Nephron progenitor cell (in vitro differentiated cells): ENCODE data around the gene CMSS1.

Experiments
- DNase-seq: peaks from one replicate; pipeline ENCODE4 v3.0.0; 2021
- H3K27ac Mint-ChIP-seq: 2 replicates; pipeline ENCODE4 v1.8.0; 2021; ENCODE audit warnings: mild to moderate bottlenecking, moderate library complexity, mixed read lengths
- H3K27me3 Mint-ChIP-seq: 2 replicates; pipeline ENCODE4 v1.8.0; 2021; ENCODE audit warnings: mild to moderate bottlenecking, low read depth, mixed read lengths; ENCODE audit not compliant: poor library complexity
- H3K36me3 Mint-ChIP-seq: 2 replicates; pipeline ENCODE4 v1.8.0; 2021; ENCODE audit warnings: low read depth, mixed read lengths
- H3K4me1 Mint-ChIP-seq: 2 replicates; pipeline ENCODE4 v1.8.0; 2021; ENCODE audit warnings: mixed read lengths
- H3K4me3 Mint-ChIP-seq: 2 replicates; pipeline ENCODE4 v1.8.0; 2021; ENCODE audit warnings: mild to moderate bottlenecking, moderate library complexity, mixed read lengths
- H3K9me3 Mint-ChIP-seq: 2 replicates; pipeline ENCODE4 v1.8.0; 2021; ENCODE audit warnings: mild to moderate bottlenecking, moderate library complexity, mixed read lengths
- CTCF ChIP-seq: fragments of 200-600 bp; sonication (generic); IDR thresholded peaks from 2 replicates; pipeline ENCODE4 v1.5.0; 2021; ENCODE audit warnings: antibody characterized with exemption

CMSS1 gene

DNA sequence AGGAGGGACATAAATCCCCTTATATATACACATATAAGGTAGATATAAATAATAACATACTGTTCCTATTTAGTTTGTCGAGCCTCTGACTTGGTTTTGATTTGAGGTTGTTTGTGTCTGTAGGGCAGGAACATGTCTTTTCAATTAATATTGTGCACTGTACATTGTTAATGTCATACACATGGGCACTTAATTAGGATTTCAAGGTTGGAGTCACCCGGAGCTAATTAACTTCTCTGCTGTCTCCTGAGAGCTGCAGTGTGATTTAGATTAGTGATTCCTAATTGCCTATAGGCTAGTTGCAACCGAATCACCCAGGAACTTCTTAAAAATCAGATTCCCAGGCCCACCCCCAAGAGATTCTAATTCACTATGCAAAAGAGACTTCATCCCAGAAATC is 347.1 kb downstream of the CMSS1 start:
- Mint-ChIP-seq H3K4me3 (no peak overlapping the region), H3K4me1 (no peaks in the 10 kb centered on the region), H3K9me3 (no peaks in the 10 kb centered on the region), H3K27ac (peak overlapping the region; percentile 70), H3K27me3 (peaks cover 2% of the 10 kb centered on the region), H3K36me3 (peaks cover 8% of the 10 kb centered on the region)
- no peak for DNase-seq
- TF ChIP-seq CTCF: no peak

DNA sequence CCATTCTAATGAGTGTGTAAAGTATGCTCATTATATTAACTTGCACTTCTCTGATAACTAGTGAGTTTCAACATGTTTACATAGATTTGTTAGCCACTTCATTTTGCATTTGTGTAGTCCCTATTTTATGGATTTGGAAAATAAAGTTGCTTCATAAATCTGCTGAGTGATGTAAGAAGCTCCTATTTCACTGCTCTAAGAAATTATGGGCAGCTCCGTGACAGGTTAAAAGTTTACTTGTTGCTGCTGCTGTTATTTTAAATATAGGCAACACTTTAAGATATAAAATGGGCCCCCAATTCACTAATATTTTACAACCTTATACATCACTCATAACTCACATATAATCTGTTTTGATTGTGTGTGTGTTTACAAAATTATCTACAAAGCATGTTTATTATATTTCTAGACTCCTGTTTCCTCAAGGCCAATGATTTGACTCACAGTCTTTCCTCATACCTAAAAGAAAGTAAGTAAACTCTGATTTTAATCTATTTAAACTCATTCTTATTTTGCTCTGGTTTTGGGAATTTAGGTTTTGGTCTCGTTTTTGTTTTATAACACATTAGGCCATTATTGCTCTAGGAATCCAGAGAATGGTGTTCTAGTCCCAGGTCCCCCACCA is 348.4 kb downstream of the CMSS1 start:
- Mint-ChIP-seq H3K36me3 (peaks cover 4% of the 10 kb centered on the region), H3K4me3 (no peak overlapping the region)

DNA sequence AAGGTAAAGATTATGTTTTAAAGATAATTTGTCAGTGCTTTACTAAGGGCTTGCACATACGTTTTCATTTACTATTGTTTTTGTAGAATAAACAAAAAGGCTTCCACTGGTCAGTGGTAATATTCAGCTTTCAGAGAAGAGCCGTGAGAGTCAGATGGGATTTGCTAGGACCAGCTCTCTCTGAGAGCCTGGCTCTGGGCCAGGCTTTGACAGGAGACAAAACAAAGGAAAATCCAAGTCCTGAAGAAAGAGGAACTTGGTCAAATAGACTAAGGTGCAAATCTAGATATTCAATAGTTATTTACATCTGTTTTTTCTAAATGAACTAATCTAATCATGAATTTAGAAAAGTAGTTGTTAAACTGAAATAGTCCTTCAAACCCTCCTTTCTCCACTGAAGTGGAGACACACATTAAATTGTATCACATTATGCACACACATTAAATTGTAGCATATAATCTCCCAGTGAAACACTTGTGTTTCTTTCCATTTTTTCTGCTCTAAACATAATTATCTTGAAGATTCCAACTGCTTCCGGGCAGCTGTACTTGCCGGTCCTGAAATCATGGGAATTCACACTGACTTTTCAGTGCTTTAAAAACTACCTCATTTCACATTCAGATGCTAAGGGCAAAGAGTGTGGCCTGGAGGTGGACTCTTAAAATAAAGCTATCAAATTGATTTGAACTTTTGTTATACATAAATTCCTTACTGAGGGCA is 351.7 kb downstream of the CMSS1 start:
- H3K36me3 Mint-ChIP-seq: peaks cover 12% of the 10 kb centered on the region
- no peak overlapping the region for H3K27ac Mint-ChIP-seq
- H3K27me3 Mint-ChIP-seq: peaks cover 2% of the 10 kb centered on the region
- no peak for DNase-seq
- H3K4me3 Mint-ChIP-seq: no peak overlapping the region
- no peaks in the 10 kb centered on the region for H3K4me1 Mint-ChIP-seq
- no peak for TF ChIP-seq CTCF
- H3K9me3 Mint-ChIP-seq: no peaks in the 10 kb centered on the region

More for the DNA sequence above, 348.4 kb downstream of the CMSS1 start:
- Mint-ChIP-seq H3K27me3 (peaks cover 2% of the 10 kb centered on the region), H3K27ac (no peak overlapping the region), H3K4me1 (no peaks in the 10 kb centered on the region), H3K9me3 (no peaks in the 10 kb centered on the region)
- DNase-seq: no peak
- TF ChIP-seq CTCF: no peak

DNA sequence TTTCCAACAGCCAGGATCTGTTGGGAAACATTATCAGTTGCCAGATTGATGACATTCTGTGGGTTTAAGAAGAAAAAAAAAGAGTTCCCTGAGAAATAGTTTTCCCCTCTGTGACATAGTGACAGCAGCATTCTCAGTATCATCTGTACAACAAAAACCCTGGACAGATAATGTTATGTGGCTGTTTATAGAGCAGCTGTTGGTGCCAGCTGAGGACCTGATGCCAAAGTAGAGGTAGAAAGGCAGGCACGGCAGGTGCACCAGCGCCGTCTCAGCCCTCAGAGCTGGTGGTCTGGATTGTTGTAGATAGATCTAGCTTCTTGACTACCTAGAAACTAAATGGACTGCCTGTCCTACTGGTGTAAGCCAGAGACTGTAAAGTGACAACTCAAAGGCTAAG is 352.8 kb downstream of the CMSS1 start:
- Mint-ChIP-seq H3K27me3 (peaks cover 2% of the 10 kb centered on the region), H3K4me1 (no peaks in the 10 kb centered on the region), H3K27ac (no peak overlapping the region), H3K9me3 (no peaks in the 10 kb centered on the region), H3K4me3 (no peak overlapping the region), H3K36me3 (peaks cover 16% of the 10 kb centered on the region)
- TF ChIP-seq CTCF: no peak
- no peak for DNase-seq

DNA sequence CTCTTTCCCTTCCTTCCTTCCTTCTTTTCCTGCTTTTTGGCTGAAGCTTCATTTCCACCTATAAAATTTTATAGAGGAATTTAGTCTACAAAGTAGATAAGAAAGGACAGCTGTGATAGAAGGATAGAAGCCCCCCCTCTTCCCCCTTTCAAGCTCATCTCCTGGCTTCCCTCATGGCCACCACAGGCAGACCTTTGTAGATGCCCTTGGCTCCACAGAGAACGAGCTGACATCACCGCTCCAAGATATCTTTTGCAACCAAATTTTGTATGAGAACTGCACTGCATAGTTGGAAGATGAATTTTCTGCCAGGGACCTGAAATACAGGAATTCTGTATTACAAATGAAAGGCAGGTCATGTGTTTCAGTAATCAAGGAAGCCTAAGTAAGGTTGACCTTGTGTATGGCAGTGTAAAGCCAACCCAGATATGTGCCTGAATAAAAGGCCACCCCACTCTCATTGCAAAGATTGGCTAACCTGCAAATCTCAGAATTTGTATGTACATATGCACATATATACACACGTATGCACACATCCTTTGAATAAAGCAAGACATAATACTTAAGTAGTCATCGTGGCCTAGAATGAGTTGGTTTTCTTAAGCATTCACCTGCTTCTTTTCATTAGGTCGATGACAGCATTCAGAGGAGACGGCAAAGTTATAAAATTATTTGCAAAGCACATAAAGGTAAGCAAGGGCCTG is 353.7 kb downstream of the CMSS1 start:
- Mint-ChIP-seq H3K27ac (no peak overlapping the region), H3K4me3 (no peak overlapping the region)
- DNase-seq: no peak

More for the DNA sequence above, 353.7 kb downstream of the CMSS1 start:
- Mint-ChIP-seq H3K4me1 (no peaks in the 10 kb centered on the region), H3K9me3 (no peaks in the 10 kb centered on the region), H3K27me3 (peaks cover 2% of the 10 kb centered on the region), H3K36me3 (peaks cover 25% of the 10 kb centered on the region)
- no peak for TF ChIP-seq CTCF
